Stimulated activated CD4-positive, alpha-beta T cell treated with anti-CD3 and anti-CD28 coated beads, Interleukin-12 subunit alpha, Interleukin-12 subunit beta, amount 100 ng/mL, for 24 hours (primary cell): ENCODE results near the gene CECR2.

Experiments
- DNase-seq, 2 experiments: peaks; one replicate each; pipeline ENCODE4 v3.0.0-alpha.2; 2020; ENCODE audit warnings: low read depth in 2 of 2

Gene CECR2

DNA sequence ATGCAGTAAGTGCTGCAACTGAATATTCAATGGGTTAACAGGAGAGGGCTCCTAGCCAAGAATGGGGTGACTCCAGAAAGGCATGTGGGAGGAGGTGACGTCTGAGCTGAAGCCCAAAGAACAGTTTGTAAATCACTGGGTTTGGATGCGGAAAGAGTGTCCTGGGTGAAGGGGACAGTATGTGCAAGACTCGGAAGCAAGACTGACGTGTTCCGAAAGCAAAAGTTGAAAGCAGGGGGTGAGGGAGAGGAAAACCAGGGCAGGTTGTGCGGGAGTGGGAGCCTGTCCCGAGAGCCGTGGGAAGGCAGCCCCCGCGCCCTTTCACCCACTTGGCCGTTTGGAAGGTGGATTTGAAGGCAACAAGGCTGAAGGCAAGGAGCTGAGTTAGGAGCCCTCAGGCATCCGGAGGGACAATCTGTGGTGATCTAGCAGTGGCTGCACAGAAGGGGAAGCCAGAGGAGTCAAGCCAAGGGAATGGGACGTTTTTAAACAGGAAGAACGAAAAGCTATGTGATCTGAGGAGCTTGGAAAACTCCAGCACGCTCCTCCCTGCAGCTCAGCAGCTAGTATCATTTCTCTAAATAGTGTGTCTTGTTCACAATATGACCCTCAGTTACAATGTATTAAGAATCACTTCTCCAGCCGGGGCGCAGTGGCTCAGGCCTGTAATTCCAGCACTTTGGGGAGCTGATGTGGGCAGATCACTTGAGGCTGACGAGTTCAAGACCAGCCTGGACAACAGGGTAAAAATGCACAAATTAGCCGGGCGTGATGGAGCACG, 201.8 kb downstream of the CECR2 start:
- DNase-seq: no peak

DNA sequence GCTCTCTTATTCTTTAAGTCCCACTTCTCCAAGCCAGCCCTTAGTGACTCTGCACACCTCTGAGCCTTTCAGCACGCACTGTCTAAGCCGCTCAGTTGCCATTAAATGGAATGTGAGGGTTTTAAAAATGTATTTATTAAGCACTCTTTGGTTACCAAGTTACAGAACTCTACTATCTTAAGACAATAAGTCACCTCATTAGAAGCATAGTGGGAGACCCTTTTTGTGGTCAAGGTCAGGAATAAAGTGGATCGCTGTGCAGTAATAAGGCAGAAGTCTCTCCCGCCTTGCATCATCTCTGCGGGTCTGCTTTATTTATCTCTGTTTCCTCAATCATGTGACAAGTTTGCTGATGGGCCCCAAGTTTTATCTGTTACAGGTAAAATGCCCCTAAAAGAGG, 205.9 kb downstream of the CECR2 start:
- no peak for DNase-seq

DNA sequence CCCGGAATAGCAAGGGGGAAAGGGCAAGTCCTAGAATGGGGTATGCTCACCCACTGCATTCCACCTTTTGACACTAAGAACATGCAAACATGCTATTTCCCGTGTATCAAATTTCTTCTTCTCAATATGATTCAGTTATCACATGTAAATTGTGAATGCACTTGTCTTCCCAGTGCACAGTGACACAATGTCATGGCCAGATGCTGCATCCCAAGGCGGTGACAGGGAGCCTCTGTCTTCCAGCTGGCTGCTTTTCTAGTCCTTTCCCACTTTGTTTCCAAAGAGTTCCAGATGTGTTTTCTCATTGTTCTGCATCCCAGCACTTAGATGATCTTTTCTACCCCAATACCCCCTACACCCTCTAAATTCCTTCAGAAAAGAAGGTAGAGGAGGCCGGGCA, 206.4 kb downstream of the CECR2 start:
- DNase-seq: no peak

DNA sequence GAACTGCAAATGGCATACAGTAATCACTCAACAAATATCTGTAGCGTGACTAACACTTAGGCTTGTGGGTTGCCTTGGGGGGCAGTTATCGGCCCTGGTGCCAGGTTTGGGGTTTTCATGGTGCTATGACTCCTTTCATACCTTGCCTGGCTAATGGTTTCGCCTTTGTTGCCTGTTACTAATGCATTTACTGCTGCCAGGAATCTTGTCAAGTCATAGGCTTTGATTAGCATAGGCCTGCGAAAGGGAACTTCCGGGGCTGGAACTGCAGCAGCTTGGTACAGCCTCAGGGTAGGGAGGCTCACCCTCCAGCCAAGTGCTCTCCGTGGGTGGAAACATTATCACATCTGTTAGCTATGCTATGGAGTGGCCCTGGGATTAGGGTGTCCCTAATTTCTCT, 207.2 kb downstream of the CECR2 start:
- no peak for DNase-seq

DNA sequence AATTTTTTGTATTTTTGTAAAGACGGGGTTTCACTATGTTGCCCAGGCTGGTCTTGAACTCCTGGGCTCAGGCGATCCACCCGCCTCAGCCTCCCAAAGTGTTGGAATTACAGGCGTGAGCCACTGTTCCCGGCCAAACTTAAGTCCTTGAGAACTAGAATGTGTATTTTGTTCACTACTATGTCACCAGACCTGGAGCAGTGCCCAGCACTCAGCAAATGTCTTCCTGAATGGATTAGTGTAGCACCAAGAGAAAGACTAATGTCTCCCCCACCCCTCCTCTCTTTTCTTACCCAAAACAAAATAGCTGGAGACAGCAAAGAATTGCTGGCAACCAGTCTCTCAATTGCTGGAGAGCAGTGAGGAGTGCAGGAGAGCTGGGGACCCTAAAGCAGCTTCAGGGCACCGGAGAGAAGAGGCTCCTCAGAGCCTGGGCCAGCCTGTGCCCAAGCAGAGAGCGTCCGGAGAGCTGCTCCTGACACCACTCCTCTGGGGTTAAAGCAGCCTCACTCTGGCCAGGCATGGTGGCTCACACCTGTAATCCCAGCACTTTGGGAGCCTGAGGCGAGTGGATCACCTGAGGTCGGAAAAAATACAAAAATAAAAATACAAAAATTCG, 209.0 kb downstream of the CECR2 start:
- DNase-seq: no peak

GRCh38 chr22:17579535-17579981, 210.3 kb downstream of the CECR2 start:
- no peak for DNase-seq

DNA sequence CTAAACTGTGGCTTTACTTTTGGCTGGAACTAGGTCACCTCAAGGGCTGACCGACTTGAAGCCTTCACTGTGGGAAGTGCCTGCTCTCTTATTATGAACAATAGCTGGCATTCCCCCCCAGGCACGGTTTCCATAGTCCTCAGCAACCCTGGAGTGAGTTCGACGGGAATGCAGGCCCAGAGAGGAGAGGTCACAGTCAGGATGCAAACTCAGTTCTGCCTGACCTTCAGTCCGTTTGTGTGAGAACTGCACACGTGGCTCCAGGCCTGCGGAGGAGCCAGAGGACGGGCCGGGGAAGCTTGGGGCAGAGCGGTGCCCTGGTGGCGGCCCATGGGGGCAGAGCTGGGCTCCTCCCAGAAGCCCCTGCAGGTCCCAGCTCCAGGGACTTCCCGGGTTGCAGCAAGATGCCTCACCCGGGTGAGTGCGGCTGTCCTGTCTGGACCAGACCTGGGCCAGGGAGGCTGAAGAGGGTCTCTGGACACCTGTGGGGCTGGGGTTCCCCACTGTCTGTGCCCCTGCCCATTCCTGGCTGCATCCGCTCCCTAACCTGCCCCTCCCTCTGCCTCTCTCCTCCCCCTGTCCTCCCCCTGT, 211.3 kb downstream of the CECR2 start:
- DNase-seq: no peak

DNA sequence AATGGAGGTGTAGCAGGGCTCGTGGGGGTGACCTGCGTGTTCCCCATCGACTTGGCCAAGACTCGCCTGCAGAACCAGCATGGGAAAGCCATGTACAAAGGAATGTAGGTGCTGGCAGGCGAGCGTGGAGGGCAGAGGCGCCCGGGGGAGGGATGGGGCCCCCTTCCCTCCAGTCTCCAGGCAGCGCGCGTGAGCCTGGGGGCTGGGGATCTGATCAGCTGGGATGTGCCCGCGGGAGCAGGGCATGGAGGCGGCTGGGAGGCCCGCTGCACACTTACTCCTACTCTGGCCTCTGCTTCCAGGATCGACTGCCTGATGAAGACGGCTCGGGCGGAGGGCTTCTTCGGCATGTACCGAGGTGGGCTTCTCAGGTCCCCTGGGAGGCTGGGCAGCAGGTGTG, 211.8 kb downstream of the CECR2 start:
- no peak for DNase-seq

GRCh38 chr22:17581631-17582030, 212.4 kb downstream of the CECR2 start:
- no peak for DNase-seq

DNA sequence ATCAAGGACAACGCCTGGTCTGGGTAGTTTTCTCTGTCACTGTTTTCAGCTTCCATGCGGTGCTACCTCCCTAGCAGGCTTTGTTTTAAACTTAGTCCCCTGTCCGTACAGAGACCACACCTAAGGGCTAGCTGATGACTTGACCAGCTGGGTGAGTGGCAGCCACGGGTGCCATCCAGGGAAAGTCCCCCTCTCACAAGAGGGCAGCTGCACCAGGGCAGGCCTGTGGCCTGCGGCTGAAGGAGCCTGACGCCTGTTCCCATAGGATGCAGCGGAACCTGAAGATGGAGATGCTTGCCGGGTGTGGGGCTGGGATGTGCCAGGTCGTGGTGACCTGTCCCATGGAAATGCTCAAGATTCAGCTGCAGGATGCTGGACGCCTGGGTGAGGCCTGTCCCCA, 213.9 kb downstream of the CECR2 start:
- no peak for DNase-seq

DNA sequence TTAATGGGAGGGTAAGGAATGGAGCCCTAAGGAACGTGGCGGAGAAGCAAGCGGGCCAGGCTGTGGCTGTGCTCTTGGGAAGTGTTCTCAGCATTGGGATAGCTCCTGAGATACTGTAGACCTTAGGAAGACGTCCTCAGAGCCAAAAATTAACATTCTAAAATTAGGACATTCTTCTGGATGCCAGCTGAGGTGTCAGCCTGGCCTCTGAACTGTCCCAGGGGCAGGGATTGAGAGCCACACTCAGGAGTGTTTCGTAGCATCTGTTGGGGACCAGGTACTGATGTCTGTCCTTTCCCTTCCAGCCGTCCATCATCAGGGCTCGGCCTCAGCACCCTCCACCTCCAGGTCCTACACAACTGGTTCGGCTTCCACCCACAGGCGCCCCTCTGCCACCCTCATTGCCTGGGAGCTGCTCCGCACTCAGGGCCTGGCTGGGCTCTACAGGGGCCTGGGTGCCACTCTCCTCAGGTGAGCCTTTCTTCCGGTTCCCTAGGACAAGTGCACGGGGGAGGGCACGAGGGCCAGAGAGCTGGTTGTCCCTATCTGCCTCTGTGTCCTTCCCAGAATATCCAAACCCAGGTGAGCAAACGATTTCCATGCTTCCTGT, 217.7 kb downstream of the CECR2 start:
- no peak for DNase-seq

GRCh38 chr22:17587629-17588028, 218.4 kb downstream of the CECR2 start:
- DNase-seq: no peak

GRCh38 chr22:17588606-17589005, 219.3 kb downstream of the CECR2 start:
- no peak for DNase-seq

DNA sequence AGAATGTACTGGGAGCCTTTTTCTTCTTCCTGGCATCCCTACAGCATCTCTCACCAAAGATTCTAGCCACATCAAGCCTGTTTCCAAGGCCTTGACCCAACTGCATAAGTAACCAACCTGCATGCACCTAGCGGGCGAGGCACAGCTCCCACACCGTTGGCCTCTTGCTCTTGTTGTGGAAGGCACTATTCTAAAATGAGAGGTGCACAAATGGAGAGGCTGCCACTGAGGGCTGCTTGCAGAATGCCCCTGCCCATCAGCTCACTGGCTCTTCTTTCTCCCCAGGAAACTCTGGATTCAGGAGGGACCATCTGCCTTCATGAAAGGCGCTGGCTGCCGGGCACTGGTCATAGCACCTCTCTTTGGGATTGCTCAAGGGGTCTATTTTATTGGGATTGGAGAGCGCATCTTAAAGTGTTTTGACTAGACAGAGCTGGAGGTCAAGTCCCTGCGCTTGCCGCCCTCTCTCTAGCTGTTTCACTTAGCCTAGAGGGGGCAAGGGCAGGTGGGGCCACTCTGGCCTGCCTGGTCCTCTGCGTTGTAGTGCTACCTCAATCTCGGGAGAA, 220.6 kb downstream of the CECR2 start:
- no peak for DNase-seq

GRCh38 chr22:17590586-17590985, 221.3 kb downstream of the CECR2 start:
- DNase-seq: no peak

- no peak for DNase-seq
These were observed 222.9 kb downstream of the CECR2 start for GRCh38 chr22:17592201-17592600.

DNA sequence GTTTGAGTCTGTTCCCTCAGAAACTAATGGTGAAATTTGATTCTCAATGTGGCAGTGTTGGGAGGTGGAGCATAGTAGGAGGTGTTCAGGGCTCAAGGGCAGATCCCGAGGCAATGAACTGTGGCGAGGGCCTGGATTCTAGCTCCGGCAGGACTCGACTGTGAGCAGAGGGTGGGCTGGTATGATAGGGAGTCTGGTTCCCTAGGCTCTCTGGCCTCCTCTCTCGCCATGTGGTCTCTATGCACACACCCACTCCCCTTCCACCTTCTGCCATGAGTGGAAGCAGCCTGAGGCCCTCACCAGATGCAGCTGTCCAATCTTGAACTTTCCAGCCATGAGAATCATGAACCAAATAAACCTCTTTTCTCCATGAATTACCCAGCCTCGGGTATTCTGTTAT, 227.0 kb downstream of the CECR2 start:
- DNase-seq: no peak

GRCh38 chr22:17597217-17597616, 228.0 kb downstream of the CECR2 start:
- DNase-seq: no peak

- no peak for DNase-seq
These were observed 229.1 kb downstream of the CECR2 start for GRCh38 chr22:17598318-17598717.

- no peak for DNase-seq
These were observed 231.8 kb downstream of the CECR2 start for GRCh38 chr22:17601031-17601430.

GRCh38 chr22:17603668-17604067, 234.4 kb downstream of the CECR2 start:
- DNase-seq: no peak

DNA sequence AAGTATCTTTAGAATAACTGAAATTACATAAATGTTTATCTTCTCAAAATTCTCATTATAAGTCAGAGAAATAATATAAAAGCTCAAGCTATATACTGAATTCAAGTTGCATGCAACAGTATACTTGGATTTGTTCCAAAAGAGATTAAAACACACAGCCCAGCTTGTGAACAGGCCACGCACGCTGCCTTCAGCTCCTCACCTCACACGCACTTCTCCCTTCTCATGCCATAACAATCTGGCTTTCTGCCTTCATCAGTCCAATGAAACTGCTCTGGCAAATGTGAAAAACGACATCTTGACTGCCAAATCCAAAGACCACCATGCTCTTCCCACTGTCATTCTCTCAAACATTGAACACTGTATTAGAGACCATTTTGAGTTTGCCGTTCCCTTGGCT, 237.2 kb downstream of the CECR2 start:
- DNase-seq: no peak
